Measurements from ENCODE around the gene ZNF276.

The ZNF276 gene

GRCh38 chr16:89708481-89708931 lies 12.8 kb upstream of the ZNF276 start:
- H3K4me1 ChIP-seq (ENCODE audit: low read length), result peaks cover 7% of the 10 kb centered on the region; the same call in 1 of the 2 replicates
- H3K4me2 ChIP-seq (ENCODE audit: low read length), result no peak overlapping the region
- H3K4me3 ChIP-seq (ENCODE audit: low read length), result no peak overlapping the region
- no peaks in the 10 kb centered on the region for H4K20me1 ChIP-seq (ENCODE audit: insufficient read depth, low read length)
- no peak overlapping the region for H3K9ac ChIP-seq (ENCODE audit: low read length)
- TF ChIP-seq CTCF (IDR thresholded peaks at IDR 0.05; ENCODE audit: low read depth, low read length), result no peak
- no peak for TF ChIP-seq EZH2phosphoT487 (IDR thresholded peaks at IDR 0.05; ENCODE audit: low read depth)
- H2AFZ ChIP-seq (ENCODE audit: low read depth, low read length), result no peak overlapping the region
- H3K27me3 ChIP-seq (ENCODE audit: low read depth, low read length), result no peaks in the 10 kb centered on the region
- peaks cover 13% of the 10 kb centered on the region for H3K79me2 ChIP-seq (ENCODE audit: low read length)
- no peak overlapping the region for H3K27ac ChIP-seq (ENCODE audit: low read length)
- no peaks in the 10 kb centered on the region for H3K9me3 ChIP-seq (ENCODE audit: insufficient read depth, low read length)
- H3K36me3 ChIP-seq (replicated peaks; ENCODE audit: low read depth, low read length), result no peaks in the 10 kb centered on the region

- Histone ChIP-seq H3K27me3 (ENCODE audit: low read depth, low read length) (no peaks in the 10 kb centered on the region), H3K4me1 (ENCODE audit: low read length) (peaks cover 7% of the 10 kb centered on the region; the same call in 1 of the 2 replicates), H3K79me2 (ENCODE audit: low read length) (peaks cover 16% of the 10 kb centered on the region), H3K9me3 (ENCODE audit: insufficient read depth, low read length) (no peaks in the 10 kb centered on the region), H3K27ac (ENCODE audit: low read length) (no peak overlapping the region), H3K4me3 (ENCODE audit: low read length) (no peak overlapping the region), H4K20me1 (ENCODE audit: insufficient read depth, low read length) (no peaks in the 10 kb centered on the region), H3K36me3 (replicated peaks; ENCODE audit: low read depth, low read length) (peaks cover 1% of the 10 kb centered on the region), H3K9ac (ENCODE audit: low read length) (no peak overlapping the region), H2AFZ (ENCODE audit: low read depth, low read length) (no peak overlapping the region), H3K4me2 (ENCODE audit: low read length) (no peak overlapping the region)
- TF ChIP-seq EZH2phosphoT487 (IDR thresholded peaks at IDR 0.05; ENCODE audit: low read depth) (no peak), CTCF (IDR thresholded peaks at IDR 0.05; ENCODE audit: low read depth, low read length) (no peak)
Observed at GRCh38 chr16:89709166-89709565, 12.2 kb upstream of the ZNF276 start.

GRCh38 chr16:89709716-89710432 lies 11.5 kb upstream of the ZNF276 start:
- no peaks in the 10 kb centered on the region for H4K20me1 ChIP-seq (ENCODE audit: insufficient read depth, low read length)
- peaks cover 6% of the 10 kb centered on the region for H3K36me3 ChIP-seq (replicated peaks; ENCODE audit: low read depth, low read length)
- H3K9ac ChIP-seq (ENCODE audit: low read length), result no peak overlapping the region
- peaks cover 7% of the 10 kb centered on the region; the same call in 1 of the 2 replicates for H3K4me1 ChIP-seq (ENCODE audit: low read length)
- no peaks in the 10 kb centered on the region for H3K27me3 ChIP-seq (ENCODE audit: low read depth, low read length)
- H2AFZ ChIP-seq (ENCODE audit: low read depth, low read length), result no peak overlapping the region
- H3K4me3 ChIP-seq (ENCODE audit: low read length), result no peak overlapping the region
- TF ChIP-seq CTCF (IDR thresholded peaks at IDR 0.05; ENCODE audit: low read depth, low read length) (no peak), EZH2phosphoT487 (IDR thresholded peaks at IDR 0.05; ENCODE audit: low read depth) (no peak)
- peaks cover 20% of the 10 kb centered on the region for H3K79me2 ChIP-seq (ENCODE audit: low read length)
- no peaks in the 10 kb centered on the region for H3K9me3 ChIP-seq (ENCODE audit: insufficient read depth, low read length)
- no peak overlapping the region for H3K4me2 ChIP-seq (ENCODE audit: low read length)
- no peak overlapping the region for H3K27ac ChIP-seq (ENCODE audit: low read length)

GRCh38 chr16:89710709-89711564 lies 10.4 kb upstream of the ZNF276 start:
- Histone ChIP-seq H3K9me3 (ENCODE audit: insufficient read depth, low read length) (no peaks in the 10 kb centered on the region), H3K27ac (ENCODE audit: low read length) (no peak overlapping the region), H3K4me2 (ENCODE audit: low read length) (no peak overlapping the region), H3K4me3 (ENCODE audit: low read length) (no peak overlapping the region), H3K27me3 (ENCODE audit: low read depth, low read length) (no peaks in the 10 kb centered on the region), H3K9ac (ENCODE audit: low read length) (no peak overlapping the region), H2AFZ (ENCODE audit: low read depth, low read length) (no peak overlapping the region), H4K20me1 (ENCODE audit: insufficient read depth, low read length) (no peaks in the 10 kb centered on the region), H3K4me1 (ENCODE audit: low read length) (peaks cover 7% of the 10 kb centered on the region; the same call in 1 of the 2 replicates), H3K79me2 (ENCODE audit: low read length) (peaks cover 20% of the 10 kb centered on the region), H3K36me3 (replicated peaks; ENCODE audit: low read depth, low read length) (peaks cover 8% of the 10 kb centered on the region)
- TF ChIP-seq EZH2phosphoT487 (IDR thresholded peaks at IDR 0.05; ENCODE audit: low read depth) (no peak), CTCF (IDR thresholded peaks at IDR 0.05; ENCODE audit: low read depth, low read length) (no peak)

Data from OCI-LY3 (cell line).